HL-60 (cell line): ENCODE data around the gene MACO1.

Experiments
- POLR2AphosphoS5 ChIP-seq: IDR thresholded peaks from 2 replicates; pipeline ENCODE4 v1.6.1; 2012; ENCODE audit warnings: low read depth
- TF ChIP-seq, protein P1 (sequence below): IDR thresholded peaks from one replicate; pipeline ENCODE4 v1.5.1; 2011; ENCODE audit warnings: low read length, control low read depth, inconsistent platforms; ENCODE audit not compliant: insufficient read depth
- TF ChIP-seq, protein P2 (sequence below): IDR thresholded peaks from 2 replicates; pipeline ENCODE4 v1.6.1; 2012; ENCODE audit warnings: low read depth; ENCODE audit not compliant: insufficient replicate concordance

DNA sequence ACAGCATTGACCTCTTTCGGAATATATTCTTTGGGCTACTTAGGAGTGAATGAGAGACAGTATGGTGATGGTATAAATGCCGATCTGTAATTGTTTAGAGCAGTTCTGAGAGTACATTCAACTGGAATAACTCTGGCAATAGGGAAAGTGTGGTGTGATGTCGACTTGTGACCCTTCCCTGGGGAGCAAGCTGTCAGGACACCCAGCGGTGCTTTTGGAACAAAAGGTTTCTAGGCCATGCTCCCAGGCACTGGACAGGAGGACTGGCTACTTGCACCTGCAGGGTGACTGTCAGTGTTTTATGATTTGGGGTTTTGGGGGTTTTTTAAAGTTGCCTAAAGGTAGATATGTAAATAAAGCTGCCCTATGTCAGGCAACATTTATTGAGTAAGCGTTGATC, 50.9 kb downstream of the MACO1 start:
- TF ChIP-seq POLR2AphosphoS5: no peak
- TF ChIP-seq, protein P1, sequence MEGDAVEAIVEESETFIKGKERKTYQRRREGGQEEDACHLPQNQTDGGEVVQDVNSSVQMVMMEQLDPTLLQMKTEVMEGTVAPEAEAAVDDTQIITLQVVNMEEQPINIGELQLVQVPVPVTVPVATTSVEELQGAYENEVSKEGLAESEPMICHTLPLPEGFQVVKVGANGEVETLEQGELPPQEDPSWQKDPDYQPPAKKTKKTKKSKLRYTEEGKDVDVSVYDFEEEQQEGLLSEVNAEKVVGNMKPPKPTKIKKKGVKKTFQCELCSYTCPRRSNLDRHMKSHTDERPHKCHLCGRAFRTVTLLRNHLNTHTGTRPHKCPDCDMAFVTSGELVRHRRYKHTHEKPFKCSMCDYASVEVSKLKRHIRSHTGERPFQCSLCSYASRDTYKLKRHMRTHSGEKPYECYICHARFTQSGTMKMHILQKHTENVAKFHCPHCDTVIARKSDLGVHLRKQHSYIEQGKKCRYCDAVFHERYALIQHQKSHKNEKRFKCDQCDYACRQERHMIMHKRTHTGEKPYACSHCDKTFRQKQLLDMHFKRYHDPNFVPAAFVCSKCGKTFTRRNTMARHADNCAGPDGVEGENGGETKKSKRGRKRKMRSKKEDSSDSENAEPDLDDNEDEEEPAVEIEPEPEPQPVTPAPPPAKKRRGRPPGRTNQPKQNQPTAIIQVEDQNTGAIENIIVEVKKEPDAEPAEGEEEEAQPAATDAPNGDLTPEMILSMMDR: no peak
- TF ChIP-seq, protein P2, sequence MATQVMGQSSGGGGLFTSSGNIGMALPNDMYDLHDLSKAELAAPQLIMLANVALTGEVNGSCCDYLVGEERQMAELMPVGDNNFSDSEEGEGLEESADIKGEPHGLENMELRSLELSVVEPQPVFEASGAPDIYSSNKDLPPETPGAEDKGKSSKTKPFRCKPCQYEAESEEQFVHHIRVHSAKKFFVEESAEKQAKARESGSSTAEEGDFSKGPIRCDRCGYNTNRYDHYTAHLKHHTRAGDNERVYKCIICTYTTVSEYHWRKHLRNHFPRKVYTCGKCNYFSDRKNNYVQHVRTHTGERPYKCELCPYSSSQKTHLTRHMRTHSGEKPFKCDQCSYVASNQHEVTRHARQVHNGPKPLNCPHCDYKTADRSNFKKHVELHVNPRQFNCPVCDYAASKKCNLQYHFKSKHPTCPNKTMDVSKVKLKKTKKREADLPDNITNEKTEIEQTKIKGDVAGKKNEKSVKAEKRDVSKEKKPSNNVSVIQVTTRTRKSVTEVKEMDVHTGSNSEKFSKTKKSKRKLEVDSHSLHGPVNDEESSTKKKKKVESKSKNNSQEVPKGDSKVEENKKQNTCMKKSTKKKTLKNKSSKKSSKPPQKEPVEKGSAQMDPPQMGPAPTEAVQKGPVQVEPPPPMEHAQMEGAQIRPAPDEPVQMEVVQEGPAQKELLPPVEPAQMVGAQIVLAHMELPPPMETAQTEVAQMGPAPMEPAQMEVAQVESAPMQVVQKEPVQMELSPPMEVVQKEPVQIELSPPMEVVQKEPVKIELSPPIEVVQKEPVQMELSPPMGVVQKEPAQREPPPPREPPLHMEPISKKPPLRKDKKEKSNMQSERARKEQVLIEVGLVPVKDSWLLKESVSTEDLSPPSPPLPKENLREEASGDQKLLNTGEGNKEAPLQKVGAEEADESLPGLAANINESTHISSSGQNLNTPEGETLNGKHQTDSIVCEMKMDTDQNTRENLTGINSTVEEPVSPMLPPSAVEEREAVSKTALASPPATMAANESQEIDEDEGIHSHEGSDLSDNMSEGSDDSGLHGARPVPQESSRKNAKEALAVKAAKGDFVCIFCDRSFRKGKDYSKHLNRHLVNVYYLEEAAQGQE: no peak
